MV-4-11 (cell line): ENCODE data around the gene ZNF441.
"Not testable (repeated sequence)": the region's sequence is repeated elsewhere in the genome, so short reads cannot be mapped to it uniquely, and the experiment has no call there.

Experiments
- DNase-seq: peaks from one replicate; lab custom pipeline; 2025; lab: John Stamatoyannopoulos, UW

Gene ZNF441

DNA sequence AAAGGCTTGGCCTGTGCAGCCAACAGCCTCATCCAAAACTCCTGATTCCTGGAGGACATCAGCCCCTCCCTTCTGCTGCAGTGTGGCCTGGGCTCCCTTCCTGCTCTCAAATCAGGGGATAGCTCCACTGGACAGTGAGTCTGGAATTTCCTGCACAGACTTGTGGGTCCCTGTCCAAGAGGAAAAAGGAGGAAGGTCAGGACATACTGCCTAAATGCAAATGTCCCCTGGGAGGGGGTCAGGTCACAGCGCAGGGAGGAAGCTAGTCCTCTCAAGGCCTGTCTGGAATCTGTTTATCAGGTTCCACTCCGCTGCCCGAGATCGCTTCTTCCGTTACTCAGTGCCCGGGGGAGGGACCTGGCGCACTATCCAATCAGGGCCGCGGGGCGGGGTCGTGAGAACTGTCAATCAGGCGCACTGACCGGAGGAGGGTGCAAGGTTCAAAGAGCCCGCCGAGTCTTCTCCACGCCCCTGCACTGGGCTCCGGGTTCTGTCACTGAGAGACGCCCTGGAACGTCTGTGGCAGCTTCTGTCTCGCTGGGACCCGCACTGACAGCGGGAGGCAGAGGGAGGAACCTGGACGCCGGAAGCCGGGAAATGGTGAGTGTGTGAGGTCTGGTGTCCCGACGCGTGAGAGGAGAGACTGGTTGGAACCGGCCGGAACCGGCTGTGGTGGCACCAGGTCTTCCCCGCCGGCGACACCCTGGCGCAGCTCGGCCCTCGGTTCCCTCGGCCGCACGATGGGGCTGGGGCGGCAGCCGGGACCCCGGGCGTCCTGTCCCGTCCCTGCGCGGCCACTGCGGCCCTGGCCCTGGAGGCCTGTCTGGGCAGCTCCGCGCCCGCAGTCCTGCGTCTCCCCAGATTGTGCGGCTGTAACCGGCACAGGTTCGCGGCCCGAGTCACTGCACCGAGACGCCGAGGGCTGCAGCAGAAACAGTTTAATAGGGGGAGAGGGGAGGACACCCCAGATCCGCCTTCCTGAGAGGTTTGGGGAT is at the start of gene ZNF441:
Gene ZNF441, plus strand, starts transcription at position 404 of the 995 bp plus-strand sequence. Its CDS starts 194 bp downstream, at position 598.
- no peak for DNase-seq

DNA sequence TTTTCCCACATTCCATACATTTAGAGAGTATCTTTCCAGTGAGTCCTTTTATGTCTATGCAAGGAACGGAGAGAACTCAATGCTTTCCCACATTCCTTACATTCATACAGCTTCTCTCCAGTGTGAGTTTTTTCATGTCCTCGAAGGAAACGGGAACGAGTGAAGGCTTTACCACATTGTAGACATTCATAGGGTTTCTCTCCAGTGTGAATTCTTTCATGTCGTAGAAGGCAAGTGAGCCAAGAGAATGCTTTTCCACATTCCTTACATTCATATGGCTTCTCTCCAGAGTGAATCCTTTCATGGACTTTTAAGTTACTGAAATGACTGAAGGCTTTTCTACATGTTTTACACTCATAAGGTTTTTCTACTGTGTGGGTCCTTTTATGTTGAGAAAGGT is 45.1 kb upstream of the ZNF441 start:
- no peak for DNase-seq

DNA sequence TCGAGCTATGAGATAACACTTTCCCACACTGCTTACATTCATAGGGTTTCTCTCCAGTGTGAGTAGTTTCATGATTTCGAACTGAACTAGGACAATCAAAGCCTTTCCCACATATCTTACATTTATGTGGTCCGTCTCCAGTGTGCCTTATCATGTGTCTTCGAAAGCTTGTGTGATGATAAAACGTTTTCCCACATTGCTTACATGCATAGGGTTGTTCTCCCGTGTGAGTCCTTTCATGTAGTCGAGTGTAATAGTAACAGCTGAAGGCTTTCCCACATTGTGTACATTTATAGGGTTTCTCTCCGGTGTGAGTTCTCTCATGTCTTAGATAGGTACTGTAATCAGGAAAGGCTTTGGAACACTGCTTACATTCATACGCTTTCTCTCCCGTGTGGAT is 44.4 kb upstream of the ZNF441 start:
- DNase-seq = no peak

DNA sequence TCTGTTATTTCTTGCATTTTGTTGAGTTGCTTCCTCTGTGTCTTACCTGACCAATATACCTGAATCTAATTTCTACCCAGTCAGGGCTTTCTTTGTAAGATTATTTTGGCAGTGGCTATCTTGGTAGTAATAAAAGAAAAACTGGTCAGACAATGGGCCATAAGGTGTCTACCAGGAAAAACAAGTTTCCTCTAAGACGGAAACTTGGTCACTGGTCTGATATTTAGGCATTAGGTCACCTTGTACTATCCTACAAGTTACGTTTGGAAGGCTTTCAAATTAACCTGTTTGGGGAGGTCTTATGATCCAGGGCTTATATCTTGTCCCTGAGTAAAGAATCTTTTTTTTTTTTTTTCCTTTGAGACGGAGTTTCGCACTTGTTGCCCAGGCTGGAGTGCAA is 37.2 kb upstream of the ZNF441 start:
- no peak for DNase-seq

DNA sequence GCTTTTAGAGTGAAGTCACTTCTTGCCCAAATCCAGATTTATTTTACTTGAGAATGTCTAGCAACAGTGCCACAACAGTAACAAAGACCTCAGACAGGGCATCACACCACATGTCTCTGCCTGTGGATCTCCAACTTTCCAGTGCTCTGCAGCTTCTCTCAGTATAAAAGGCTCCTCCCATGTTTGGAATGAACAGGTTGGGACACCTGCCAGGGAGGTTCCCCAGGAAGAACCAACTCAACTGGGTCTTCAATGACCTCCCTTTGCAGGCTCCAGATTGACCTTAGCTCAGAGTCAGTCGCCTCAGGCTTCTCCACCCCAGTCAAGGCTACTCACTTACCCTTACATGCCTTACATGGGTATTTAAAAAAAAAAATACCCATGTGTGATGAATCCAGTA is 31.4 kb upstream of the ZNF441 start:
- DNase-seq = no peak

DNA sequence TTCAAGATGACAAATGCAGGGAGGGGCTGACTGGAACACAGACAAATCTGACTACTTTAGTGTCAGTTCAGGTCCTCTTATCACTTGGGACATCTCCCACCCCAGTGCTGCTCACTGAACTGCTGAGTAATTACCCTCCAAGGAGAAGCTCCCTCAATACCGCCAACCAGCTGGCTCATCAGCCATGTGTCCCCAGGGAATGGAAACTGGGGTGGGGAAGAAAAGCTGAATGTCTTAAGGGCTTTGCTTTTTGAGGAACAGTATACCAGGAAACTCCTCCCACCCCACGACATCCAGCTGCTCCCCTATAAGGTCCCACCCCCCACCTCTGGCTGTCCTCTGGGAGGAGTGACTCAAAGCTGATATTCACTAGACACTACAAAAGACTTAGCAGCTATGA is 30.1 kb upstream of the ZNF441 start:
- DNase-seq = peak; percentile 95

DNA sequence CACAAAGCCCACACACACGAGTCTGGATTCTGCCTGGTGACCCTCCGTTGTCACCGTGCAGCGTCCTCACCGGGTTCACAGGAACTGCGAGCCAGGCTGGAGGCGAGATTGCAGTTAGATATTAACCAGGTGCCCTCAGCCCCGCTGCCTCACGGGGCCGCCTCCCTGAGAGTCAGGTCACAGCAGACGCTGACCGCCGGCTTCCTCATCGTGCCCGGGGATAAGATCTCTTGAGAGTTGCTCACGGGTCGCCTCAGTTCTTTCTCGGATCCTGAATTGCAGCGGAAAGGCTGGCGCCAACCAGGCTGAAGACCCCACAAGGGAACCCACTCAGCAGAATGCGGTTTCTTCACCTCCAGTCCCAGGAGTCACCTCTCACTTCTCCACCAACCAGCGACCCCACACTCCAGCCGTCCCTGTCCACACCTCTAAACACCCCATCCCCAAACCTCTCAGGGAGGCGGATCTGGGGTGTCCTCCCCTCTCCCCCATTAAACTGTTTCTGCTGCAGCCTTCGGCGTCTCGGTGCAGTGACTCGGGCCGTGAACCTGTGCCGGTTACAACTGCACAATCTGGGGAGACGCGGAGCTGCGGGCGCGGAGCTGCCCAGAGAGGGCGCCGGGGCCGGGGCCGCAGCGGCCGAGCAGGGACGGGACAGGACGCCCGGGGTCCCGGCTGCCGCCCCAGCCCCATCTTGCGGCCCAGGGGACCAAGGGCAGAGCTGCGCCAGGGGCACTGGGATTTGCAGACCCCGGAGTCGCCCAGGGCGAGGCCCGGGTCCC is 28.6 kb upstream of the ZNF441 start:
- DNase-seq = peak; percentile 14

DNA sequence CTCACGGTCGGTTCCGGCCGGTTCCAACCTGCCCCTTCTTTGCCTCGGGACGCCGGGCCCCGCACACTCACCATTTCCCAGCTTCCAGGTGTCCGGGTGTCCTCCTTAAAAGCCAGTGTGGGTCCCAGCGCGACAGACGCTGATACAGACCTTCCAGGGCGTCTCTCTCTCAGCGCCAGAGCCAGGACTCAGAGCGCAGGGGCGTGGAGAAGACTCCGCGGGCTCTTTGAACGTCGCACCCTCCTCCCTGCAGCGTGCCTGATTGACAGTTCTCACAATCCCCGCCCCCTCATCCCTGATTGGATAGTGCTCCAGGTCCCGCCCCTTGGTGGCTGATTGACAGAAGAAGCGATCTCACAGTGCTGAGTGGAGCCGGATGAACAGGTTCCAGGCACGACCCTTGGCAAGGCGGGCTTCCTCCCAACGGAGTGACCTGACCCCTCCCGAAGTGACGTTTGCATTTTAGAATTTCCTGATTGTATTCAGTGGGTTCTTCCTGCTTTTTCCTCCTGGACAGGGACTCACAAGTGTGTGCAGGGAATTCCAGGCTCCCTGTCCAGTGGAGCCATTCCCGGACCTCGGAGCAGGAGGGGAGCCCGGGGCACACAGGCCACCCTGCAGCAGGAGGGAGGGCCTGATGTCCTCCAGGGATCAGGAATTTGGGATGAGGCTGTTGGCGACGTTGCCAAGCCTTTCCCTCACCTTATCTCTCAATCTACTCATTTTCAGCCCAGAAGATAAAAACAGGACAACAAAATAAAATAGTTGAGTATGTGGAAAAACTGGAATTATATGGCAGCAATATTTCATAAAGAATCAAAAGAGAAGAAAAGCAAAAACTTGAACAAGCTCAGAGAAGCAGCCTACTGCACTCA is 27.8 kb upstream of the ZNF441 start, which contains the start of gene ZNF823:
Gene ZNF823, minus strand, starts transcription at position 201 of the 875 bp plus-strand sequence. Its CDS starts 127 bp downstream, at position 74.
- DNase-seq = peak; percentile 98

DNA sequence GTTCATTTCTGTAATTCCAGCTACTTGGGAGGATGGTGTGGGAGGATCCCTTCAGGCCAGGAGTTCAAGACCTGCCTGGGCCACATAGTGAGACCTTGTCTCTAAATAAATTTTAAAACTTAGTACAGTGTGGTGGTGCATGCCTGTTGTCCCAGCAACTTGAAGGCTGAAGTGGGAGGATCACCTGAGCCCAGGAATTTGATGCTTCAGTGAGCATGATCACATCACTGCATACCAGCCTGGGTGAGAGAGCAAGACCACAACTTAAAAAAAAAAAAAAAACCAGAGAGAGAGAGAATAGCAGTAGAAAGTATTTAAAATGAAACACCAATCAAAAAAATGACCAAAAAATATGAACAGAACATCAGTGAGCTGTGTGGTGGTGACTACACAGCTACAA is 20.9 kb upstream of the ZNF441 start:
- DNase-seq = no peak

DNA sequence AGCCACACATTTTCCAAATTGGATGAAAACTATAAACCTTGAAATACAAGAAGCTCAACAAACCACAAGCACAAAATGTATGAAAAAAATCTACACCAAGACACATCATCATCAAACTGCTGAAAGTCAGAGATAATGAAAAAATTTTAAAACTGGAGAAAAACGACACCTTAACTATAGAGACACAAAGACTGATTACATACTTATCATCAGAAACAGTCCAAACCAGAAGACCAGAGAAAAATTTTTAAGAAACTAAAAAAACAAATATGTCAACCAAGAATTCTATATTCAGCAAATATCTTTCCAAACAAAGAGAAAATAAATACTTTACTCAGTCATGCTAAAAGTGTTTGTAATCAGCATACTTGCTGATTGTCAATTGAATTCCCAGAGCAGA is 19.5 kb upstream of the ZNF441 start:
- DNase-seq = no peak

DNA sequence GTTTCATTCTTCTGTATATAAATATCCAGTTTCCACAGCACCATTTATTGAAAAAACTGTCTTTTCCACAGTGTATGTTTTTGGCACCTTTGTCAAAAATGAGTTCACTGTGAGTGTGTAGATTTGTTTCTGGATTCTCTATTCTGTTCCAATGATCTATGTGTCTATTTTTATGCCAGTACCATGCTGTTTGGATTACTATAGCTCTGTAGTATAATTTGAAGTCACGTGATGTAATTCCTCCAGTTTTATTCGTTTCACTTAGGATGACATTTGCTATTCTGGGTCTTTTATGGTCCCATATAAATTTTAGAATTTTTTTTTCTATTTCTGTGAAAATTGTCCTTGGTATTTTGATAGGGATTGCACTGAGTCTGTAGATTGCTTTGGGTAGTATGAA is 17.0 kb upstream of the ZNF441 start:
- no peak for DNase-seq

DNA sequence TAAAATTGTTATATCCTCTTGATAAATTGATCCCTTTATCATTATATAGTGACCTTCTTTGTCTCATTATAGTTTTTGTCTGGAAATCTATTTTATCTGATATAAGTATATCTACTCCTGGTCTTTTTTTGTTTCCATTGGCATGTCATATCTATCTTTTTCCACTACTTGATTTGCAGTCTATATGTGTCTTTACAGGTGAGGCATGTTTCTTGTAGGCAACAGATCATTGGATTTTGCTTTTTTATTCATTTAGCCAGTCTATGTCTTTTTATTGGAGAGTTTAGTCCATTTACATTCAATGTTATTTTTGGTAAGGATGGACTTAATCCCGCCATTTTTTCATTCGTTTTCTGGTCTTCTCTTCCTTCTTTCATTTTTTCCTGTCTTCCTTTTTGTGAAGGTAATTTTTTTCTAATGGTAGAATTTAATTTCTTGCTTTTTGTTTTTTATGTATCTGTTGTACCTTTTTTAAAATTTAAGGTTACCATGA is 14.5 kb upstream of the ZNF441 start:
- DNase-seq = no peak

DNA sequence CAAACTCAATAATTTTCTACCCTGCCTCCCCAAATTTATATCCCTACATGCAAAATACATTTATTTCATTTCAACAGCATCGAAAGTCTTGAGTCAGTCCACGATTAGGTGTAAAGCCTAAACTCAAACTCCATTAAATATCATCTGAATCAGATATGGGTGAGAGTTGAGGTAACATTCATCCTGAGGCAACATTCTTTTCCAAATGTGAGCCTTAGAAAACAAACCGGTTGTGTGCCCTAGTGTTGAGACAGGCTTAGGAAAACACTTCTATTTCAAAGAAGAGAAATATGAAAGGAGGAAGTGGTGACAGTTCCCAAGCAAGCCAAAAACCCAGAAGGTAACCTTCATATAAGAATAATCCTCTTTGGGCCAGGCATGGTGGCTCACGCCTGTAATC is 12.1 kb upstream of the ZNF441 start:
- no peak for DNase-seq

DNA sequence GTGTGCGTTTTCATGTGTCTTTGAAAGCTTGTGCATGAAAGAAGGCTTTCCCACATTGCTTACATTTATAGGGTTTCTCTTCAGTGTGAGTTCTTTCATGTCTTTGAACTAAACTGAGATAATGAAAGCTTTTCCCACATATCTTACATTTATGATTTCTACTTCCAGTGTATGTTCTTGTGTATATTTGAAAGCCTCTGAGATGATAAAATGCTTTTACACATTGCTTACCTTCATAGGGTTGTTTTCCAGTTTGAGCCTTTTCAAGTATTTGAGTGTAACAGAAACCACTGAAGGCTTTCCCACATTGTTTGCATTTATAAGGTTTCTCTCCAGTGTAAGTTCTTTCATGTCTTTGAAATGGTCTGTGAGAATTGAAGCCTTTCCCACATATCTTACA is 9.8 kb upstream of the ZNF441 start:
- DNase-seq = no peak

DNA sequence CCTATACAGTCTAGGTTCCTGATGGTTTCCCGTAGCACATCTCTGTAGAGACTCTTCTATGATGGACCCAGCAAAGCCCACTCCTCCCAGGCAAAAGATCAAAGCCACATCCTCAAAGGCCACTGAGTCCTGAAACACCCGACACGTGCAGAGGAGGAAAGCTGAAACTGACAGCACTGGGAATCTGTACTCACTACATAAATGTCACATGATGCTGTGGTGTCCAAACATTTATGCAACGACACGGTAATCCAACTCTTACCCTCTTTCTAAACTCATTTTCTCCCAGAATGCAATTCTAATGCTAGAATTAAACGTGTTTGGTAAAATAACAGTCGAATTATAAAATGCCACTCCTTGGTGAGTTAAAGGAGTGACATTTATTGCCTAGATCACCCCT is 7.0 kb upstream of the ZNF441 start:
- no peak for DNase-seq

DNA sequence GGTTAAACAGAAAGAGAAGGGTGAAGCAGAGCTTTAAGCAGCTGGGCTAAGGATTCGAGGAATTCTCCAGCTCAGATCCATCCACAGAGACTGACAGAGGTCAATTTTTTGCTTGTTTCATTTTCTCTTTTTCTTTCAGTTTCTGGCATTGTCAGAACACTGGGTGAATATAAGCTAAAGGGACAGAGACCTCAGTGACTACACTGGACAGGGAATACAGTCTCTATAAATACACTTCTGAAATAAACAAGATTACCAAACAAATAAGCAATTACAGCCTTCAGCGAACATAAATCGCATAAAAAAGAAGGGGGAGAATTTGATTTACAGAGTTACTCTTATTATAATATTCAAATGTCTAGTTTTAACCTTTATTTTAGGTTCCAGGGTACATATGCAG is 3.7 kb upstream of the ZNF441 start:
- DNase-seq = no peak

DNA sequence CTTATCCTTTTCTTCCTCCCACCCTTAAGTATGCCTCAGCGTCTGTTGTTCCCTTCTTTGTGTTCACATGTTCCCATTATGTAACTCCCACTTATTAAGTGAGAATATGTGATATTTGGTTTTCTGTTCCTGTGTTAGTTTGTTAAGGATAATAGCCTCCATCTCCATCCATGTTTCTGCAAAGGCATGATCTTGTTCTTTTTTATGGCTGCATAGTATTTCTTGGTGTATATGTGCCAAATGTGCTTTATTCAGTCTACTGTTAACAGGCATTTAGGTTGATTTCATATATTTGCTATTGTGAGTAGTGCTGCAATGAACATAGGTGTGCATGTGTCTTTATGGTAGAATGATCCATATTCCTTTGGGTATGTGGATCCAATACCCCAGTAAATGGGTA is 3.2 kb upstream of the ZNF441 start:
- no peak for DNase-seq

DNA sequence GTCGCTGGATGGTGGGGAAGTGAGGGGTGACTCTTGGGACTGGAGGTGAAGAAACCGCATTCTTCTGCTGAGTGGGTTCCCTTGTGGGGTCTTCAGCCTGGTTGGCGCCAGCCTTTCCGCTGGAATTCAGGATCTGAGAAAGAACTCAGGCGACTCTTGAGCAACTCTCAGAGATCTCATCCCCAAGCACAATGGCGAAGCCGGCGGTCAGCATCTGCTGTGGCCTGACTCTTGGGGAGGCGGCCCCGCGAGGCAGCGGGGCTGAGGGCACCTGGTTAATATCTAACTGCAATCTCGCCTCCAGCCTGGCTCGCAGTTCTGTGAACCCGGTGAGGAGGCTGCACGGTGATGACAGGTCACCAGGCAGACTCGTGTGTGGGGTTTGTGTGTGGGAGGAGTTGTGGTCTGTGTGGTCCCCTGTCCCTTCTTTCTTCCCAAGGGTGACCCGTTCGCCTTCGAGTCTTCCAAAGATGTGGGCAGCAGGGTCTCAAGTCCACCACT is 883 bp downstream of the ZNF441 start:
- DNase-seq = no peak

DNA sequence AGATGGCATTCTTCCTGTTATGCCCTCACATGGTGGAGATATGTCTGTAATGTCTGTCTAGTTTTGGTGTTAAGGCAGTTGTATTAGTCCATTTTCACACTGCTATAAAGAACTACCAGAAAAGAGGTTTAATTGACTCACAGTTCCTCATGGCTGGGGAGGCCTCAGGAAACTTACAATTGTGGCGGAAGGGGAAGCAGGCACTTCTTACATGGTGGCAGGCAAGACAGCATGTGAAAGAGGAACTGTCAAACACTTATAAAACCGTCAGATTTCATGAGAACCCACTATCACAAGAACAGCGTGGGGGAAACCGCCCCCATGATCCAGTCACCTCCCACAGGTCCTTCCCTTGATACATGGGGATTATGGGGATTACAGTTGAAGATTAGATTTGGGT is 3.2 kb downstream of the ZNF441 start:
- peak; percentile 44 for DNase-seq

DNA sequence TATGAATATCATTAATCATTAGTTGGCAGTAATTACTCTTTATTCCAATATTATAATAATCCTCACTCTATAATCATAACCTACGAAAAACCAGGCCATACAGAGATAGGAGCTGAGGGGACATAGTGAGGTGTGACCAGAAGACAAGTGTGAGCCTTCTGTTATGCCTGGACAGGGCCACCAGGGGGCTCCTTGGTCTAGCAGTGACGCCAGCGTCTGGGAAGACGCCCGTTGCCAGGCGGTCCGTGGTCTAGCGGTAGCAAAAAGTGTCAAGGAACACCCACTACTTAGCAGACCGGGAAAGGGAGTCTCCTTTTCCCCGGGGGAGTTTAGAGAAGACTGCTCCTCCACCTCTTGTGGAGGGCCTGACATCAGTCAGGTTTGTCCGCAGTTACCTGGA is 4.7 kb downstream of the ZNF441 start:
- not testable (repeated sequence) for DNase-seq

DNA sequence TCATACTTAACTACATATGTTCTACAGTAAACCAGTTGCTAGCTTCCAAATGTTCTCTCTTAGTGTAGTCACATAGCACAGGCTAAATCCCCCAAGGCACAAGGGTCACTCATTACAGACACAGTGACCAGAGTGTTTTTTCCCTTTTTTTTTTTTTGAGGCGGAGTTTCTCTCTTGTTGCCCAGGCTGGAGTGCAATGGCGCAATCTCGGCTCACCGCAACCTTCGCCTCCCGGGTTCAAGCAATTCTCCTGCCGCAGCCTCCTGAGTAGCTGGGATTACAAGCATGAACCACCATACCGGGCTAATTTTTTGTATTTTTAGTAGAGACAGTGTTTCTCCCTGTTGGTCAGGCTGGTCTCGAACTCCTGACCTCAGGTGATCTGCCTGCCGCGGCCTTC is 9.9 kb downstream of the ZNF441 start:
- not testable (repeated sequence) for DNase-seq
